ENCODE measurements around the gene APOC4. TPM values are rescaled to one million over a fixed set of nuclear protein-coding genes. Genes with fewer than 3 reads are reported as not detected.
A peak's percentile ranks its signal among the peaks of the same experiment; 100 is the strongest.

Gene APOC4
- total RNA-seq, 1 experiment from 2014 or later, result not detected

DNA sequence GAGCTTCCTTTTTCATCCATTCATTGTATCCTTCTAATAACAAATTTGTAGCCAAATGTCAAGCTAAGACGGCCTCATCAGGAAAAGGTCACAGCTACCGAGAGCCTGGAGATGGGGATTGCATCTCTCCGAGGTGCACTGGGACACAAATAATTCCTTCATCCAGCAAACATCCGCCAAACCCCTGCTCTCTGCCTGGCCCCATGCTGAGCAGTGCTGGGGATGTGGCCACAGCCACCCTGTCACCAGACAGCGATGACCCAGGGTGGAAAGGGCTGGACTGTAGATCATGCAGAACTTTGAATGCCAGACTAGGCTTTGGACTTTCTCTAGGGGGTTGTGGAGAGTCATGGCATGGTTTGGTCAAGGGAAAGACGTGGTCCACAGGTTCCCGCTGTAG, 49.1 kb upstream of the APOC4 start:
- H3K79me2 ChIP-seq (ENCODE audit: insufficient read depth, low read length), result peaks cover 68% of the 10 kb centered on the region
- peaks cover 19 to 60% of the 10 kb centered on the region in 2 experiments for H3K36me3 ChIP-seq (ENCODE audit: control insufficient read depth in 1 of 2, insufficient read depth in 2 of 2, low read length in 2 of 2)
- no peaks in the 10 kb centered on the region for H3K9me3 ChIP-seq (ENCODE audit: control insufficient read depth in 1 of 2, insufficient read depth in 1 of 2, low read depth in 1 of 2, low read length in 2 of 2)
- no peaks in the 10 kb centered on the region for H3K27me3 ChIP-seq (ENCODE audit: insufficient read depth, low read length)
- RAD21 ChIA-PET (ENCODE audit: low non-redundant PET in 1 of 2, low total read pairs in 2 of 2, uncharacterized antibody in 2 of 2, unreplicated experiment in 2 of 2), result no interaction called here
- no peak for ATAC-seq
- H3K4me3 ChIP-seq (replicated peaks in 1 of 2; ENCODE audit: low read depth in 1 of 2, low read length in 2 of 2), result peak overlapping the region in 1 of 2 experiments; percentile 99; a peak in 2 of 4 replicates
- intact Hi-C loops (cut with micrococcal nuclease), result no loop called here
- H3K4me2 ChIP-seq (ENCODE audit: low read length), result peak overlapping the region; percentile 99
- POLR2A ChIA-PET, result no interaction called here
- H3K9me2 ChIP-seq (ENCODE audit: insufficient read depth), result no peaks in the 10 kb centered on the region
- BruUV-seq (replicated peaks), result no TSS peak
- H3K4me1 ChIP-seq (ENCODE audit: control insufficient read depth in 1 of 2, insufficient read depth in 2 of 2, low read length in 2 of 2), result peaks cover 12 to 20% of the 10 kb centered on the region in 2 experiments
- DNase-seq (ENCODE audit: low read depth, low spot score), result no peak
- H3K9ac ChIP-seq (ENCODE audit: low read length), result peak overlapping the region; percentile 97; the same call in 1 of the 2 replicates
- no peak overlapping the region for H3K27ac ChIP-seq (ENCODE audit: low read depth, low read length)
- TF ChIP-seq, protein P1, sequence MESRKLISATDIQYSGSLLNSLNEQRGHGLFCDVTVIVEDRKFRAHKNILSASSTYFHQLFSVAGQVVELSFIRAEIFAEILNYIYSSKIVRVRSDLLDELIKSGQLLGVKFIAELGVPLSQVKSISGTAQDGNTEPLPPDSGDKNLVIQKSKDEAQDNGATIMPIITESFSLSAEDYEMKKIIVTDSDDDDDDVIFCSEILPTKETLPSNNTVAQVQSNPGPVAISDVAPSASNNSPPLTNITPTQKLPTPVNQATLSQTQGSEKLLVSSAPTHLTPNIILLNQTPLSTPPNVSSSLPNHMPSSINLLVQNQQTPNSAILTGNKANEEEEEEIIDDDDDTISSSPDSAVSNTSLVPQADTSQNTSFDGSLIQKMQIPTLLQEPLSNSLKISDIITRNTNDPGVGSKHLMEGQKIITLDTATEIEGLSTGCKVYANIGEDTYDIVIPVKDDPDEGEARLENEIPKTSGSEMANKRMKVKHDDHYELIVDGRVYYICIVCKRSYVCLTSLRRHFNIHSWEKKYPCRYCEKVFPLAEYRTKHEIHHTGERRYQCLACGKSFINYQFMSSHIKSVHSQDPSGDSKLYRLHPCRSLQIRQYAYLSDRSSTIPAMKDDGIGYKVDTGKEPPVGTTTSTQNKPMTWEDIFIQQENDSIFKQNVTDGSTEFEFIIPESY (IDR thresholded peaks at IDR 0.05; ENCODE audit: extremely low read depth, insufficient replicate concordance, low read length), result no peak
- TF ChIP-seq, protein P2, sequence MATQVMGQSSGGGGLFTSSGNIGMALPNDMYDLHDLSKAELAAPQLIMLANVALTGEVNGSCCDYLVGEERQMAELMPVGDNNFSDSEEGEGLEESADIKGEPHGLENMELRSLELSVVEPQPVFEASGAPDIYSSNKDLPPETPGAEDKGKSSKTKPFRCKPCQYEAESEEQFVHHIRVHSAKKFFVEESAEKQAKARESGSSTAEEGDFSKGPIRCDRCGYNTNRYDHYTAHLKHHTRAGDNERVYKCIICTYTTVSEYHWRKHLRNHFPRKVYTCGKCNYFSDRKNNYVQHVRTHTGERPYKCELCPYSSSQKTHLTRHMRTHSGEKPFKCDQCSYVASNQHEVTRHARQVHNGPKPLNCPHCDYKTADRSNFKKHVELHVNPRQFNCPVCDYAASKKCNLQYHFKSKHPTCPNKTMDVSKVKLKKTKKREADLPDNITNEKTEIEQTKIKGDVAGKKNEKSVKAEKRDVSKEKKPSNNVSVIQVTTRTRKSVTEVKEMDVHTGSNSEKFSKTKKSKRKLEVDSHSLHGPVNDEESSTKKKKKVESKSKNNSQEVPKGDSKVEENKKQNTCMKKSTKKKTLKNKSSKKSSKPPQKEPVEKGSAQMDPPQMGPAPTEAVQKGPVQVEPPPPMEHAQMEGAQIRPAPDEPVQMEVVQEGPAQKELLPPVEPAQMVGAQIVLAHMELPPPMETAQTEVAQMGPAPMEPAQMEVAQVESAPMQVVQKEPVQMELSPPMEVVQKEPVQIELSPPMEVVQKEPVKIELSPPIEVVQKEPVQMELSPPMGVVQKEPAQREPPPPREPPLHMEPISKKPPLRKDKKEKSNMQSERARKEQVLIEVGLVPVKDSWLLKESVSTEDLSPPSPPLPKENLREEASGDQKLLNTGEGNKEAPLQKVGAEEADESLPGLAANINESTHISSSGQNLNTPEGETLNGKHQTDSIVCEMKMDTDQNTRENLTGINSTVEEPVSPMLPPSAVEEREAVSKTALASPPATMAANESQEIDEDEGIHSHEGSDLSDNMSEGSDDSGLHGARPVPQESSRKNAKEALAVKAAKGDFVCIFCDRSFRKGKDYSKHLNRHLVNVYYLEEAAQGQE (IDR thresholded peaks at IDR 0.05; ENCODE audit: low read depth), result no peak
- TF ChIP-seq SIN3A (IDR thresholded peaks at IDR 0.05; ENCODE audit: low read depth) (no peak), EZH2 (IDR thresholded peaks at IDR 0.05) (no peak), POLR2A (IDR thresholded peaks at IDR 0.05; ENCODE audit: borderline replicate concordance, extremely low read depth, insufficient read depth, insufficient read length) (no peak), ELF1 (IDR thresholded peaks at IDR 0.05; ENCODE audit: borderline replicate concordance, low read depth) (no peak)
- TF ChIP-seq, protein P3, sequence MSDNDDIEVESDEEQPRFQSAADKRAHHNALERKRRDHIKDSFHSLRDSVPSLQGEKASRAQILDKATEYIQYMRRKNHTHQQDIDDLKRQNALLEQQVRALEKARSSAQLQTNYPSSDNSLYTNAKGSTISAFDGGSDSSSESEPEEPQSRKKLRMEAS (IDR thresholded peaks at IDR 0.05), result no peak
- TF ChIP-seq, protein P4, sequence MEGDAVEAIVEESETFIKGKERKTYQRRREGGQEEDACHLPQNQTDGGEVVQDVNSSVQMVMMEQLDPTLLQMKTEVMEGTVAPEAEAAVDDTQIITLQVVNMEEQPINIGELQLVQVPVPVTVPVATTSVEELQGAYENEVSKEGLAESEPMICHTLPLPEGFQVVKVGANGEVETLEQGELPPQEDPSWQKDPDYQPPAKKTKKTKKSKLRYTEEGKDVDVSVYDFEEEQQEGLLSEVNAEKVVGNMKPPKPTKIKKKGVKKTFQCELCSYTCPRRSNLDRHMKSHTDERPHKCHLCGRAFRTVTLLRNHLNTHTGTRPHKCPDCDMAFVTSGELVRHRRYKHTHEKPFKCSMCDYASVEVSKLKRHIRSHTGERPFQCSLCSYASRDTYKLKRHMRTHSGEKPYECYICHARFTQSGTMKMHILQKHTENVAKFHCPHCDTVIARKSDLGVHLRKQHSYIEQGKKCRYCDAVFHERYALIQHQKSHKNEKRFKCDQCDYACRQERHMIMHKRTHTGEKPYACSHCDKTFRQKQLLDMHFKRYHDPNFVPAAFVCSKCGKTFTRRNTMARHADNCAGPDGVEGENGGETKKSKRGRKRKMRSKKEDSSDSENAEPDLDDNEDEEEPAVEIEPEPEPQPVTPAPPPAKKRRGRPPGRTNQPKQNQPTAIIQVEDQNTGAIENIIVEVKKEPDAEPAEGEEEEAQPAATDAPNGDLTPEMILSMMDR (IDR thresholded peaks at IDR 0.05 in 2 of 3, conservative IDR thresholded peaks at IDR 0.05 in 1 of 3; ENCODE audit: borderline replicate concordance in 1 of 3, insufficient read depth in 1 of 3, low read depth in 2 of 3, low read length in 2 of 3), result no peak
- peaks cover 6% of the 10 kb centered on the region; the same call in 1 of the 2 replicates for H4K20me1 ChIP-seq (ENCODE audit: insufficient read depth)
- H2AFZ ChIP-seq (ENCODE audit: low read depth, low read length, poor library complexity, severe bottlenecking), result no peak overlapping the region
- CTCF ChIA-PET, result no interaction called here

Data from HCT116 (cell line).